WI38 (cell line): Measurements from ENCODE around the gene NAALADL1.

Experiments
- H3K4me3 ChIP-seq: 2 replicates; pipeline ENCODE4 v1.5.1; 2011; ENCODE audit warnings: low read depth, mild to moderate bottlenecking, control low read depth, low read length
- CTCF ChIP-seq: IDR thresholded peaks from 2 replicates; pipeline ENCODE4 v1.5.1; 2012; ENCODE audit warnings: low read depth, mild to moderate bottlenecking, control low read depth, low read length

Gene NAALADL1

DNA sequence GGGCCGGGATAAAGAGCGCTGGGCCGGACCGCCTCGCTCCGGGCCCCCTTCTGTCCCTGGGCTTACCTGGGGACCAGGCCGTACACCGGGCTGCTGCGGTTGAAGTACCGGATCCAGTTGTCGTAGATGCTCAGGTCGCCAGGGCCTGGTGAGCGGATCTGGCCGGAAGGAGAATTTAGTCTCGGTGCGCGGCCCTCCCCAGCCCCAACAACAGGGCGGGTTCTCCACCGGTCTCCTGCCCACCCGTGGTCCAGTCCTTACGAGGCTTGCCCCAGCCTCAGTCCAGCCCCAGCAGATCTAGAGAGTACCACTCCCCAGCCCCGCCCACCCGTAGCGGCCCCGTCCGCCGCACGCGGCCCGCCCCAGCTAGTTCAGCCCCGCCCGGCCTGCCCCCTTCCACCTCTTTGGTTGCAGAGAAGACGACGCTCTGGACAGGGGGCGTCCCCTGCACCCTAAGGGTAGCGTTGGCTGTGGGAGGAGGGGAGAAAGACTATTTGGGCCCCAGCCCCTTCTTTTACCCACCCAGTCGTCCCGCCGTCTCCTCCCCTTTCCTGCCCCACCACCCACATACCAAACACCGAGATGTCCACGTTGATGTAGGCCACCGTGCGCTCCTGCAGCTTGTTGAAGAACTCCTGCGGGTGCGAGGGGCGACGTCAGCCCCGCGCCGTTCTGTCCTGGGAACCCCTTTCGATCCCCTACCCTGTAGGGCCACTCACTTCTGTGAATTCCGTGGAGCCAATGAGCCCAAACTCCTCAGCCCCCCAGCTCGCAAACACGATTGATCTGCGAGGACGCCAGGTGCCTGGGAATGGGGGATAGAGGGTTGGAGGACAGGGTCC is 10.6 kb downstream of the NAALADL1 start:
- TF ChIP-seq CTCF, result no peak
- H3K4me3 ChIP-seq, result peak overlapping the region; percentile 45

GRCh38 chr11:65045728-65046127 is 12.6 kb downstream of the NAALADL1 start:
- H3K4me3 ChIP-seq, result no peak overlapping the region
- no peak for TF ChIP-seq CTCF

DNA sequence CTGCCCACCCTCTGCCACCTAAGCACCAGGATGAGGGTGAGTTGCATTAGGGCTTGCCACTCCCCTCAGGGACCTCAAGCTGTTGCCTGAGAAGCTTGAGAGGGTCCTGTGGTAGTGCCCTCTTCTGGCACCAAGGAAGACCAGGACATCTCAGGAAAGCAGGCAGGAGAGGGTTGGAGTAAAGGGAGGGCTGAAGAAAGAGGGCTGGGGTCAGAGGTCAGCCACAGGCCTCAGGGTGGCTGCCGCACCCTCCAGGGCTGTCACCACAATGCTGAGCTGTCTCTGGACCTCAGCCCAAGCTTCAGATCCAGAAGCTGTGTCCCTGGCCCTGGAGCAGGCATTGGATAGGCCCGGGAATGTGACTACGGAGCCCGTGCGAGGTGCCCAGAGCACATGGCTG is 13.3 kb downstream of the NAALADL1 start:
- TF ChIP-seq CTCF, result no peak
- no peak overlapping the region for H3K4me3 ChIP-seq

GRCh38 chr11:65043881-65044501 is 14.4 kb downstream of the NAALADL1 start:
- TF ChIP-seq CTCF, result no peak
- no peak overlapping the region for H3K4me3 ChIP-seq

- no peak overlapping the region for H3K4me3 ChIP-seq
- TF ChIP-seq CTCF, result no peak
Measured at GRCh38 chr11:65042891-65043290, 15.5 kb downstream of the NAALADL1 start.

DNA sequence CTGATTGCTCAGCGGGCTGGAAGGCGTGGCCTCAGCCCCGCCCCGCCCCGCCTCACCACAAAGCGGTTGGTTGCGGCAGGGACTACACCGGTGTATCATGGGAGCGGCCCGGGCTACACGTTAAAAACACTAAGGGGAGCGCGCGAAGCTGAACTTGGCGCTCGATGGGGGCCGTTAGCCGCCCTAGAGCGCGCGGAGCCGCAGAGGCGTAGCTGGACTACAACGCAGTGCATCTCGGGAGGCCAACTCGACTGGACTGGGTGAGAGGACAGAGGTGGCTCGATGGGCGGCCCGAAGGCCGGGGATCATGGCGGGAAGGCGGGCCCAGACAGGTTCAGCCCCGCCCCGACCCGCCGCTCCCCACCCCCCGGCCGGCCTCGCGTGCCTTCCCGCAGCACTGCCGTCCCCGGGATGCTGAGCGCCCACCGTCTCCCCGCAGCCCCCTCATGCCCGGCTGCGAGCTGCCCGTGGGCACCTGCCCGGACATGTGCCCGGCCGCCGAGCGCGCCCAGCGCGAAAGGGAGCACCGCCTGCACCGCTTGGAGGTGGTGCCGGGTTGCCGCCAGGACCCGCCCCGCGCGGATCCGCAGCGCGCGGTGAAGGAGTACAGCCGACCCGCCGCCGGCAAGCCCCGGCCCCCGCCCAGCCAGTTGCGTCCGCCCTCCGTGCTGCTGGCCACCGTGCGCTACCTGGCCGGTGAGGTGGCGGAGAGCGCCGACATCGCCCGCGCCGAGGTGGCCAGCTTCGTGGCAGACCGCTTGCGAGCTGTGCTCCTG is 17.3 kb downstream of the NAALADL1 start, which contains the start of gene SAC3D1:
Gene SAC3D1 (plus strand): TSS at position 364 of the 776 bp plus-strand sequence. CDS start 83 bp downstream, at position 447.
- no peak for TF ChIP-seq CTCF
- H3K4me3 ChIP-seq, result peak within 1 kb of the TSS; percentile 74
